T-helper 17 cell (primary cell): ENCODE measurements around the gene MVK. TPM values are rescaled to one million over a fixed set of nuclear protein-coding genes. Genes with fewer than 3 reads are reported as not detected.
A peak's percentile ranks its signal among the peaks of the same experiment; 100 is the strongest.

Experiments
- ATAC-seq: fragments of 150-1000 bp; cut with Tn5 transposase; 2 replicates; pipeline ENCODE4 v1.10.0; 2021; ENCODE audit warnings: mild to moderate bottlenecking, moderate library complexity
- DNase-seq, 3 donors: peaks; one replicate each; pipeline versions ENCODE4 v3.0.0 to v3.0.0-alpha.2; 2020 to 2021
- H3K9me3 ChIP-seq: one replicate; pipeline ENCODE4 v1.7.0; 2013; ENCODE audit warnings: low read length, mild to moderate bottlenecking; ENCODE audit not compliant: control insufficient read depth, poor library complexity, severe bottlenecking
- H3K27ac Mint-ChIP-seq: one replicate; pipeline ENCODE4 v1.8.0; 2022; ENCODE audit warnings: mild to moderate bottlenecking, moderate library complexity, mixed read lengths
- H3K27me3 Mint-ChIP-seq: one replicate; pipeline ENCODE4 v1.8.0; 2022; ENCODE audit warnings: mixed read lengths
- H3K36me3 Mint-ChIP-seq: one replicate; pipeline ENCODE4 v1.8.0; 2022; ENCODE audit warnings: low read depth, mixed read lengths
- H3K4me1 Mint-ChIP-seq: one replicate; pipeline ENCODE4 v1.8.0; 2022; ENCODE audit warnings: mild to moderate bottlenecking, mixed read lengths
- H3K4me3 Mint-ChIP-seq: one replicate; pipeline ENCODE4 v1.8.0; 2022; ENCODE audit warnings: mild to moderate bottlenecking, moderate library complexity, mixed read lengths
- total RNA-seq, 4 donors: library from RNA in 2 of 4; stranded (reverse) in 2 of 4; gene quantifications; one replicate each; pipeline ENCODE4 v1.2.3 and lab custom pipeline; 2022 to 2026

Gene MVK
- total RNA-seq, 2 donors from 2014 or later = 10.8 to 14.8 TPM

GRCh38 chr12:109538191-109538863 is 35.3 kb upstream of the MVK start:
- Mint-ChIP-seq H3K36me3 (no peaks in the 10 kb centered on the region), H3K27ac (no peak overlapping the region), H3K4me1 (no peaks in the 10 kb centered on the region), H3K4me3 (no peak overlapping the region), H3K27me3 (no peaks in the 10 kb centered on the region)
- ATAC-seq (no peak), DNase-seq (no peak)
- H3K9me3 ChIP-seq = no peaks in the 10 kb centered on the region

GRCh38 chr12:109539508-109539907 is 34.1 kb upstream of the MVK start:
- Mint-ChIP-seq H3K27ac (no peak overlapping the region), H3K27me3 (no peaks in the 10 kb centered on the region), H3K4me3 (no peak overlapping the region), H3K36me3 (no peaks in the 10 kb centered on the region), H3K4me1 (peaks cover 1% of the 10 kb centered on the region)
- ATAC-seq (no peak), DNase-seq (no peak)
- no peaks in the 10 kb centered on the region for H3K9me3 ChIP-seq

GRCh38 chr12:109540526-109541412 is 32.8 kb upstream of the MVK start:
- H3K9me3 ChIP-seq = no peaks in the 10 kb centered on the region
- H3K27me3 Mint-ChIP-seq = no peaks in the 10 kb centered on the region
- no peak overlapping the region for H3K27ac Mint-ChIP-seq
- H3K4me1 Mint-ChIP-seq = peaks cover 10% of the 10 kb centered on the region
- no peak overlapping the region for H3K4me3 Mint-ChIP-seq
- DNase-seq (no peak), ATAC-seq (no peak)
- no peaks in the 10 kb centered on the region for H3K36me3 Mint-ChIP-seq

- Mint-ChIP-seq H3K27ac (no peak overlapping the region), H3K36me3 (no peaks in the 10 kb centered on the region), H3K4me3 (no peak overlapping the region), H3K27me3 (peaks cover under 1% of the 10 kb centered on the region), H3K4me1 (peaks cover 10% of the 10 kb centered on the region)
- no peaks in the 10 kb centered on the region for H3K9me3 ChIP-seq
- ATAC-seq (no peak), DNase-seq (no peak)
Measured at GRCh38 chr12:109541413-109541726, 32.2 kb upstream of the MVK start.

GRCh38 chr12:109542014-109542413 is 31.6 kb upstream of the MVK start:
- ATAC-seq = no peak
- Mint-ChIP-seq H3K36me3 (no peaks in the 10 kb centered on the region), H3K4me1 (peaks cover 10% of the 10 kb centered on the region), H3K27ac (no peak overlapping the region), H3K27me3 (peaks cover 7% of the 10 kb centered on the region), H3K4me3 (no peak overlapping the region)
- no peak for DNase-seq
- no peaks in the 10 kb centered on the region for H3K9me3 ChIP-seq

GRCh38 chr12:109542876-109543275 is 30.7 kb upstream of the MVK start:
- Mint-ChIP-seq H3K36me3 (no peaks in the 10 kb centered on the region), H3K27me3 (peaks cover 16% of the 10 kb centered on the region), H3K4me3 (no peak overlapping the region), H3K27ac (no peak overlapping the region), H3K4me1 (peaks cover 10% of the 10 kb centered on the region)
- H3K9me3 ChIP-seq = no peaks in the 10 kb centered on the region
- no peak for DNase-seq
- no peak for ATAC-seq

GRCh38 chr12:109544955-109545531 is 28.6 kb upstream of the MVK start:
- Mint-ChIP-seq H3K4me3 (no peak overlapping the region), H3K4me1 (peaks cover 10% of the 10 kb centered on the region), H3K36me3 (no peaks in the 10 kb centered on the region), H3K27ac (peak overlapping the region; percentile 27), H3K27me3 (peaks cover 28% of the 10 kb centered on the region)
- H3K9me3 ChIP-seq = no peaks in the 10 kb centered on the region
- ATAC-seq = no peak
- DNase-seq = no peak

GRCh38 chr12:109545826-109546225 is 27.8 kb upstream of the MVK start:
- Mint-ChIP-seq H3K36me3 (no peaks in the 10 kb centered on the region), H3K4me3 (no peak overlapping the region), H3K4me1 (peaks cover 10% of the 10 kb centered on the region), H3K27ac (peak overlapping the region; percentile 27), H3K27me3 (peaks cover 34% of the 10 kb centered on the region)
- no peak for ATAC-seq
- DNase-seq = no peak
- H3K9me3 ChIP-seq = no peaks in the 10 kb centered on the region

- Mint-ChIP-seq H3K4me3 (no peak overlapping the region), H3K27ac (no peak overlapping the region), H3K4me1 (peaks cover 10% of the 10 kb centered on the region), H3K36me3 (no peaks in the 10 kb centered on the region), H3K27me3 (peaks cover 34% of the 10 kb centered on the region)
- ATAC-seq (no peak), DNase-seq (no peak)
- no peaks in the 10 kb centered on the region for H3K9me3 ChIP-seq
Measured at GRCh38 chr12:109547286-109547685, 26.3 kb upstream of the MVK start.

- H3K27me3 Mint-ChIP-seq = peaks cover 34% of the 10 kb centered on the region
- no peaks in the 10 kb centered on the region for H3K9me3 ChIP-seq
- DNase-seq (no peak), ATAC-seq (no peak)
- H3K36me3 Mint-ChIP-seq = no peaks in the 10 kb centered on the region
- no peak overlapping the region for H3K4me3 Mint-ChIP-seq
- no peak overlapping the region for H3K27ac Mint-ChIP-seq
- peaks cover 12% of the 10 kb centered on the region for H3K4me1 Mint-ChIP-seq
Measured at GRCh38 chr12:109548258-109548657, 25.3 kb upstream of the MVK start.

GRCh38 chr12:109549613-109550270 is 23.9 kb upstream of the MVK start:
- ATAC-seq (no peak), DNase-seq (no peak)
- Mint-ChIP-seq H3K4me3 (no peak overlapping the region), H3K4me1 (peaks cover 9% of the 10 kb centered on the region), H3K36me3 (no peaks in the 10 kb centered on the region), H3K27me3 (peaks cover 34% of the 10 kb centered on the region), H3K27ac (no peak overlapping the region)
- H3K9me3 ChIP-seq = no peaks in the 10 kb centered on the region

- peaks cover 3% of the 10 kb centered on the region for H3K4me1 Mint-ChIP-seq
- H3K27me3 Mint-ChIP-seq = peaks cover 34% of the 10 kb centered on the region
- ATAC-seq (no peak), DNase-seq (no peak)
- no peaks in the 10 kb centered on the region for H3K9me3 ChIP-seq
- no peak overlapping the region for H3K4me3 Mint-ChIP-seq
- no peak overlapping the region for H3K27ac Mint-ChIP-seq
- H3K36me3 Mint-ChIP-seq = no peaks in the 10 kb centered on the region
Measured at GRCh38 chr12:109550281-109550680, 23.3 kb upstream of the MVK start.

GRCh38 chr12:109551108-109551507 is 22.5 kb upstream of the MVK start:
- ATAC-seq (no peak), DNase-seq (no peak)
- Mint-ChIP-seq H3K27ac (no peak overlapping the region), H3K4me1 (peaks cover 2% of the 10 kb centered on the region), H3K4me3 (no peak overlapping the region), H3K27me3 (peaks cover 34% of the 10 kb centered on the region), H3K36me3 (no peaks in the 10 kb centered on the region)
- no peaks in the 10 kb centered on the region for H3K9me3 ChIP-seq
